DOHH2 (cell line): Measurements from ENCODE around the gene NCAM2.

ENCODE experiments used
- CTCF ChIP-seq: fragments of 200-600 bp; sonication (generic); IDR thresholded peaks from one replicate; pipeline ENCODE4 v1.5.1; 2014; ENCODE audit warnings: antibody characterized with exemption, mild to moderate bottlenecking, low read depth, low read length; ENCODE audit not compliant: poor library complexity, severe bottlenecking
- EZH2phosphoT487 ChIP-seq: fragments of 200-600 bp; sonication (generic); IDR thresholded peaks from 2 replicates; pipeline ENCODE4 v1.6.1; 2017; ENCODE audit warnings: borderline replicate concordance, mild to moderate bottlenecking, antibody characterized with exemption, low read length, moderate library complexity, mixed read lengths

GRCh38 chr21:21067375-21067774 lies 69.2 kb downstream of the NCAM2 start:
- no peak for TF ChIP-seq CTCF
- TF ChIP-seq EZH2phosphoT487, result no peak
